Neuronal stem cell (in vitro differentiated cells): ENCODE measurements around the gene DACT1.

Source experiments
- DNase-seq: peaks from one replicate; pipeline ENCODE4 v3.0.0-alpha.2; 2013; ENCODE audit warnings: low spot score
- H2AFZ ChIP-seq: one replicate; pipeline ENCODE4 v1.6.1; 2013; ENCODE audit warnings: mild to moderate bottlenecking, low read length, inconsistent platforms
- H2AK5ac ChIP-seq: 2 replicates; pipeline ENCODE4 v1.6.1; 2013; ENCODE audit warnings: low read depth, mild to moderate bottlenecking, inconsistent platforms, low read length, moderate library complexity, mixed read lengths
- H2BK120ac ChIP-seq: 2 replicates; pipeline ENCODE4 v1.6.1; 2013; ENCODE audit warnings: low read depth, mild to moderate bottlenecking, inconsistent platforms, low read length, moderate library complexity, mixed read lengths
- H2BK12ac ChIP-seq: one replicate; pipeline ENCODE4 v1.6.1; 2013; ENCODE audit warnings: low read length, inconsistent platforms
- H2BK15ac ChIP-seq: 2 replicates; pipeline ENCODE4 v1.6.1; 2013; ENCODE audit warnings: mild to moderate bottlenecking, low read length, inconsistent platforms, mixed read lengths
- H2BK5ac ChIP-seq: one replicate; pipeline ENCODE4 v1.6.1; 2013; ENCODE audit warnings: inconsistent platforms, mild to moderate bottlenecking, low read length, moderate library complexity
- H3K14ac ChIP-seq: one replicate; pipeline ENCODE4 v1.6.1; 2013; ENCODE audit warnings: low read length, inconsistent platforms
- H3K18ac ChIP-seq: 2 replicates; pipeline ENCODE4 v1.6.1; 2013; ENCODE audit warnings: low read length, inconsistent platforms
- H3K23ac ChIP-seq: 2 replicates; pipeline ENCODE4 v1.6.1; 2013; ENCODE audit warnings: low read depth, mild to moderate bottlenecking, mixed read lengths, low read length, inconsistent platforms; ENCODE audit not compliant: poor library complexity
- H3K27ac ChIP-seq: replicated peaks from 3 replicates; pipeline ENCODE4 v1.5.1; 2013; ENCODE audit warnings: low read length, inconsistent platforms
- H3K27me3 ChIP-seq, 3 experiments: 2 replicates each; pipeline ENCODE4 v1.6.1; 2013; ENCODE audit warnings: low read length in 3 of 3, mild to moderate bottlenecking in 2 of 3, inconsistent platforms in 1 of 3, low read depth in 1 of 3, mixed read lengths in 1 of 3, moderate library complexity in 1 of 3; ENCODE audit not compliant: control insufficient read depth in 3 of 3, insufficient read depth in 3 of 3
- H3K36me3 ChIP-seq, 2 donors: replicated peaks in 1 of 2; 2 replicates each; pipeline ENCODE4 v1.6.1; 2013; ENCODE audit warnings: low read length in 2 of 2; ENCODE audit not compliant: control insufficient read depth in 2 of 2, insufficient read depth in 2 of 2
- H3K4ac ChIP-seq: 2 replicates; pipeline ENCODE4 v1.6.1; 2013; ENCODE audit warnings: inconsistent platforms, mild to moderate bottlenecking, low read length, moderate library complexity
- H3K4me1 ChIP-seq, 2 donors: 1 replicate in 1 of 2; 2 replicates in 1 of 2; pipeline ENCODE4 v1.6.1; 2013; ENCODE audit warnings: low read length in 2 of 2, low read depth in 1 of 2; ENCODE audit not compliant: control insufficient read depth in 2 of 2, insufficient read depth in 1 of 2
- H3K4me2 ChIP-seq: one replicate; pipeline ENCODE4 v1.6.1; 2013; ENCODE audit warnings: mild to moderate bottlenecking, low read length, inconsistent platforms; ENCODE audit not compliant: insufficient read depth, poor library complexity, severe bottlenecking
- H3K4me3 ChIP-seq, 2 donors: 2 replicates each; pipeline ENCODE4 v1.5.1; 2013; ENCODE audit warnings: low read length in 2 of 2, mild to moderate bottlenecking in 2 of 2, inconsistent platforms in 1 of 2, moderate library complexity in 1 of 2
- H3K79me1 ChIP-seq: one replicate; pipeline ENCODE4 v1.6.1; 2013; ENCODE audit warnings: low read depth, mild to moderate bottlenecking, inconsistent platforms, low read length, moderate library complexity
- H3K9ac ChIP-seq: one replicate; pipeline ENCODE4 v1.6.1; 2013; ENCODE audit warnings: mild to moderate bottlenecking, low read depth, low read length, inconsistent platforms; ENCODE audit not compliant: poor library complexity
- H3K9me3 ChIP-seq, 2 donors: replicated peaks in 1 of 2; 2 replicates each; pipeline versions ENCODE3 to v1.6.1; 2013; ENCODE audit warnings: low read length in 2 of 2, mild to moderate bottlenecking in 2 of 2, inconsistent platforms in 1 of 2, low read depth in 1 of 2, mixed read lengths in 1 of 2, moderate library complexity in 1 of 2; ENCODE audit not compliant: control insufficient read depth in 2 of 2, insufficient read depth in 1 of 2
- H4K8ac ChIP-seq: one replicate; pipeline ENCODE4 v1.6.1; 2013; ENCODE audit warnings: low read depth, mild to moderate bottlenecking, inconsistent platforms, low read length, moderate library complexity
- H4K91ac ChIP-seq: one replicate; pipeline ENCODE4 v1.6.1; 2013; ENCODE audit warnings: low read length, low read depth, mild to moderate bottlenecking, inconsistent platforms; ENCODE audit not compliant: poor library complexity
- WGBS, 2 donors: extraction: QIAGEN DNeasy Blood & Tissue Kit; methylation state at CpG; one replicate each; pipeline ENCODE4 v1.1.7; 2013; ENCODE audit warnings: missing lambda C conversion rate in 2 of 2, mixed read lengths in 1 of 2; ENCODE audit not compliant: insufficient read length in 2 of 2, insufficient replicate concordance in 1 of 2; ENCODE audit errors: extremely low coverage in 2 of 2; 5-methylcytosine and 5-hydroxymethylcytosine counted together

Gene DACT1

GRCh38 chr14:58671024-58671423, 33.3 kb downstream of the DACT1 start:
- no peak overlapping the region for H2BK15ac ChIP-seq
- H3K14ac ChIP-seq: no peak overlapping the region
- no CpG with 5 or more reads among the region's 1 CpG for WGBS, 2 donors

DNA sequence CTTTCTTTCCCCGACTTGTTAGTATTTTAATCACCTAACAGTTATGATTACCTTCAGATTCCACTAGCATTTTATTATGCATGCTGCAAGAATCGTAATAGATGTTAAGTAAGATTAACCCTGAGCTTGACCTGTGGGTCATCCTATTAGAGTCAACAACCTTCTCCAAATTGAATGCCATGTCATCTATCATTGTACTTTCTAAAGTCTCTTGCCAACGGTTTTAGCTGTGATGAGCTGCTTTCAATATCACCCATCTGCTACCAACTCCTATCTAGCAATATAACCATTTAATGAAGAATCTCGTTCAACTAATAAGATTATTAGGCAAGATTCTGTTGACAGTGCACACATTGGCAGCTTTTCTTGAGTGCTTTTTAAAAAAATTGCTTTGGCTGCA, 33.7 kb downstream of the DACT1 start:
- Histone ChIP-seq H4K8ac (no peak overlapping the region), H2BK5ac (no peak overlapping the region), H3K23ac (no peak overlapping the region), H2BK15ac (no peak overlapping the region), H3K27me3 (no peaks in the 10 kb centered on the region), H3K4me2 (no peak overlapping the region), H3K4me3 (no peak overlapping the region), H3K4me1 (peaks cover 0 to 4% of the 10 kb centered on the region in 2 donors), H2BK12ac (no peak overlapping the region), H4K91ac (no peak overlapping the region), H3K9me3 (no peaks in the 10 kb centered on the region), H3K36me3 (no peaks in the 10 kb centered on the region), H3K27ac (no peak overlapping the region), H3K9ac (no peak overlapping the region), H3K14ac (no peak overlapping the region), H3K18ac (no peak overlapping the region), H2AFZ (no peak overlapping the region), H2AK5ac (no peak overlapping the region), H3K4ac (no peak overlapping the region), H3K79me1 (no peaks in the 10 kb centered on the region), H2BK120ac (no peak overlapping the region)
- 100% methylated on average over 1 of the region's 4 CpGs; no CpG with 5 or more reads in 1 of the 2 donors for WGBS, 2 donors
- DNase-seq: no peak

More at GRCh38 chr14:58671024-58671423, 33.3 kb downstream of the DACT1 start:
- Histone ChIP-seq H4K8ac (no peak overlapping the region), H2AK5ac (no peak overlapping the region), H2BK120ac (no peak overlapping the region), H3K36me3 (no peaks in the 10 kb centered on the region), H3K18ac (no peak overlapping the region), H3K9me3 (no peaks in the 10 kb centered on the region), H3K27me3 (no peaks in the 10 kb centered on the region), H2AFZ (no peak overlapping the region), H3K4ac (no peak overlapping the region), H3K4me1 (peaks cover 0 to 4% of the 10 kb centered on the region in 2 donors), H3K4me2 (no peak overlapping the region), H3K9ac (no peak overlapping the region), H3K4me3 (no peak overlapping the region), H2BK5ac (no peak overlapping the region), H3K79me1 (no peaks in the 10 kb centered on the region), H3K23ac (no peak overlapping the region), H3K27ac (no peak overlapping the region), H4K91ac (no peak overlapping the region), H2BK12ac (no peak overlapping the region)
- DNase-seq: no peak

DNA sequence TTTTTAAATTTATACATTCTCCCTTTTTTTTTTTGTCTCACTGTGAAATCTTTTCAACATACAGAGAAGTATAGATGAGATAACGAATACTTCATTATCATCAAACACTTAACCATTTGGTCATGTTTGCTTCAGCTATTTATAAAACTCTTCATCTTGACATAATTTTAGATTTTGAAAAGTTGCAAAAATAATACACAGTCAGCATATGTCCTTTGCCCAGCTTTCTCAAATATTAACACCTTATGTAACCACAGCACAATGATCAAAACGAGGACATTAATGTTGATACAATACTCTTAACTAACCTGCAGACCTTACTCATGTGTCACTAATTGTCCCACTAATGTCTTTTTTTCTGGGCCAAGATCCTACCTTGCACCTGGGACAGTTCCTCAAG, 36.0 kb downstream of the DACT1 start:
- H3K79me1 ChIP-seq: no peaks in the 10 kb centered on the region
- no peak overlapping the region for H3K27ac ChIP-seq
- no peak for DNase-seq
- no peak overlapping the region for H2BK15ac ChIP-seq
- no peak overlapping the region for H2BK120ac ChIP-seq
- no peak overlapping the region for H2BK5ac ChIP-seq
- no CpG with 5 or more reads among the region's 2 CpGs for WGBS, 2 donors
- H2AK5ac ChIP-seq: no peak overlapping the region
- H3K4me3 ChIP-seq: no peak overlapping the region
- no peak overlapping the region for H2AFZ ChIP-seq
- no peak overlapping the region for H4K8ac ChIP-seq
- no peaks in the 10 kb centered on the region for H3K27me3 ChIP-seq
- no peak overlapping the region for H3K23ac ChIP-seq
- H3K9me3 ChIP-seq: no peaks in the 10 kb centered on the region
- H3K18ac ChIP-seq: no peak overlapping the region
- H3K9ac ChIP-seq: no peak overlapping the region
- H3K4ac ChIP-seq: no peak overlapping the region
- H2BK12ac ChIP-seq: no peak overlapping the region
- no peak overlapping the region for H3K14ac ChIP-seq
- no peaks in the 10 kb centered on the region for H3K36me3 ChIP-seq
- H3K4me1 ChIP-seq: peaks cover 0 to 4% of the 10 kb centered on the region in 2 donors
- no peak overlapping the region for H3K4me2 ChIP-seq
- no peak overlapping the region for H4K91ac ChIP-seq

GRCh38 chr14:58677001-58677400, 39.2 kb downstream of the DACT1 start:
- Histone ChIP-seq H3K4ac (no peak overlapping the region), H3K79me1 (no peaks in the 10 kb centered on the region), H3K9me3 (no peaks in the 10 kb centered on the region), H2BK5ac (no peak overlapping the region), H2BK12ac (no peak overlapping the region), H3K23ac (no peak overlapping the region), H3K4me2 (no peak overlapping the region), H3K9ac (no peak overlapping the region), H3K4me3 (no peak overlapping the region), H3K18ac (no peak overlapping the region), H3K36me3 (no peaks in the 10 kb centered on the region), H3K4me1 (no peaks in the 10 kb centered on the region), H2BK15ac (no peak overlapping the region), H2AK5ac (no peak overlapping the region), H2BK120ac (no peak overlapping the region), H4K8ac (no peak overlapping the region), H3K14ac (no peak overlapping the region), H3K27me3 (no peaks in the 10 kb centered on the region), H3K27ac (no peak overlapping the region), H2AFZ (no peak overlapping the region), H4K91ac (no peak overlapping the region)
- DNase-seq: no peak
- WGBS, 2 donors: no CpG with 5 or more reads among the region's 5 CpGs
